Mesenteric fat pad (tissue), 1 donor: ENCODE data around the gene FGF2. TPM values are rescaled to one million over a fixed set of nuclear protein-coding genes. Genes with fewer than 3 reads are reported as not detected.
"Not testable (repeated sequence)": the region's sequence is repeated elsewhere in the genome, so short reads cannot be mapped to it uniquely, and the experiment has no call there.

ENCODE experiments used
- DNase-seq: peaks from one replicate; pipeline ENCODE4 v3.0.0-alpha.2; 2020; ENCODE audit warnings: low spot score
- total RNA-seq: library from RNA; stranded (reverse); fragmentation: NEBNext Ultra II Directional; extraction: Animal tissue kit (Norgen Biotek cat#: 25700); gene quantifications from one replicate; pipeline ENCODE4 v1.2.1, GENCODE V29; 2021
- donor health status: DM: yes; HTN: yes; CAD: no.

FGF2 gene
- total RNA-seq, 1 donor from 2014 or later: 39.1 TPM

- no peak for DNase-seq
Observed at GRCh38 chr4:122845066-122845465, 18.4 kb downstream of the FGF2 start.

- DNase-seq: no peak
Observed at GRCh38 chr4:122845760-122846159, 19.1 kb downstream of the FGF2 start.

- DNase-seq: no peak
Observed at GRCh38 chr4:122847931-122848330, 21.3 kb downstream of the FGF2 start.

- not testable (repeated sequence) for DNase-seq
Observed at GRCh38 chr4:122849789-122850188, 23.2 kb downstream of the FGF2 start.

- DNase-seq: no peak
Observed at GRCh38 chr4:122851568-122851967, 24.9 kb downstream of the FGF2 start.

- DNase-seq: no peak
Observed at GRCh38 chr4:122854447-122855352, 28.1 kb downstream of the FGF2 start.

GRCh38 chr4:122855353-122855890 is 28.8 kb downstream of the FGF2 start:
- no peak for DNase-seq

GRCh38 chr4:122857160-122857559 is 30.5 kb downstream of the FGF2 start:
- no peak for DNase-seq

- no peak for DNase-seq
Observed at GRCh38 chr4:122858705-122859104, 32.1 kb downstream of the FGF2 start.

GRCh38 chr4:122861172-122861943 is 34.7 kb downstream of the FGF2 start:
- DNase-seq: no peak

- no peak for DNase-seq
Observed at GRCh38 chr4:122863639-122864038, 37.0 kb downstream of the FGF2 start.

GRCh38 chr4:122865425-122865824 is 38.8 kb downstream of the FGF2 start:
- no peak for DNase-seq

GRCh38 chr4:122868235-122868634 is 41.6 kb downstream of the FGF2 start:
- not testable (repeated sequence) for DNase-seq

GRCh38 chr4:122873146-122873545 is 46.5 kb downstream of the FGF2 start:
- no peak for DNase-seq

- no peak for DNase-seq
Observed at GRCh38 chr4:122873821-122874593, 47.4 kb downstream of the FGF2 start.

GRCh38 chr4:122875949-122876348 is 49.3 kb downstream of the FGF2 start:
- no peak for DNase-seq

GRCh38 chr4:122876456-122876855 is 49.8 kb downstream of the FGF2 start:
- no peak for DNase-seq

- DNase-seq: no peak
Observed at GRCh38 chr4:122879001-122879400, 52.4 kb downstream of the FGF2 start.

- DNase-seq: no peak
Observed at GRCh38 chr4:122882857-122883735, 56.5 kb downstream of the FGF2 start.

- no peak for DNase-seq
Observed at GRCh38 chr4:122884499-122884898, 57.9 kb downstream of the FGF2 start.
